HG03565 (cell line): ENCODE measurements around the gene APCDD1.
A peak's percentile ranks its signal among the peaks of the same experiment; 100 is the strongest.
"Not testable (repeated sequence)": the region's sequence is repeated elsewhere in the genome, so short reads cannot be mapped to it uniquely, and the experiment has no call there.

Source experiments
- ATAC-seq: cut with Tn5 transposase; IDR thresholded peaks from one replicate; pipeline ENCODE4 v1.9.1; 2021; ENCODE audit warnings: mild to moderate bottlenecking, moderate library complexity; ENCODE audit not compliant: unreplicated experiment

Gene APCDD1

DNA sequence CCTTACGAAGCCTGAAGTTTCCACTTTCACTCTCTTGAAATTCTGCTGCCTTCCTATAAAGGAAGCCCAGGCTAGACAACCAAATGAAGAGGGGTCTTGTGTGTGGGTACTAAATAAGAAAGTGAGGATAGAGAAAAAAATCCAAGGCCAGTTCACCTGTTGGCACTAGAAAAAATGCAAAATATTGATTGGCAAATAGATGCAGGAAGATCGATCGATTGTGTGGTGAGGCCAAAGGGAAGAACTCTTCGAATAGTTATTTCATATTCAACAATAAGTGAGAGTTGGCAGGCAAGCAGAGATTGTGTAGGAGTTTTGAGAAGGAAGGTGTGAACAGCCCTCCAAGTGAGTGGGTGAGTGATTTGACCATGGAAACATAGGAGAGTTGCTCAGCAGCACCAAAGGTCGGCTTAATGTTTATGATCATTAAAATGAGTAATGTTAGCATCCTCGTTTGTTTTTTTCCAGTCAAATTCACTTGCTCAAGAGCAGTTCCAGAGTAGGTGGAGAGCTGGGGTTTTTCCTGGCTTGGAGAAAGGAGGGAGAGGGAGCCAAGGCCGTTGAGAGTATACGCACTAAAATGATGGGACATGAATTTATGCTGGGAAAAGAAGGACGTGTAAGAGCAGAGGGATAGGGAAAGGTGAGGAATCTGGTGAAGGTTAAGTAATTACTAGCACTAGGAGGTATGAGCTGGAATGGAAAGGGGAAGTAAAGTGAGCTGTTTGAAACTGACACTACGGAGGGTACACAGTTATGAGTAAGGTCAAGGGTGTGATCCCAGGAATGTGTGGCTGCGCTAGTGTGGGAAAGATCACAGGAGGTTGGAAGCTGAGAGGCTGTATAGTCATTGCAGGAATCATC lies 70.3 kb downstream of the APCDD1 start:
- no peak for ATAC-seq

GRCh38 chr18:10525371-10525691 lies 70.9 kb downstream of the APCDD1 start:
- ATAC-seq: no peak

GRCh38 chr18:10525697-10526560 lies 71.5 kb downstream of the APCDD1 start, which contains the start of gene NAPG:
Gene NAPG, plus strand, starts transcription at chr18:10526027. Its CDS starts 76 bp downstream, at chr18:10526103.
- peak; percentile 73 for ATAC-seq

DNA sequence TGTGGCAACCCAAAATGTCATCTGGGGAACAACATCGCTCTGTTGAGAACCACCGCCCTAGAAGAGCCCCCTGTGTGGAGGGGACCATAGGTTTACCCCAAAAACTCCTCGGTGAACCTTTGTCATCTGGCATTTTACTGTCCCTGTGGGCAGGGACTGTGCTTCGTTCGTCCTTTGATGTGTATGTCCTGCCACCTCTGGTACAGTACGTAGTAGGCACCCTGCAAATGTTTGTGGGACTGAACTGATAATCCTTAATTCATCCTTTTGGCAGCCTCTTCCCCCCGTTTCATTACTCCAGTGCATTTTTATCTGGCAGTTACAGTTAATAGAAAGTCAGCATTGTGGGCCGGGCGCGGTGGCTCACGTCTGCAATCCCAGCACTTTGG lies 72.1 kb downstream of the APCDD1 start:
- no peak for ATAC-seq

DNA sequence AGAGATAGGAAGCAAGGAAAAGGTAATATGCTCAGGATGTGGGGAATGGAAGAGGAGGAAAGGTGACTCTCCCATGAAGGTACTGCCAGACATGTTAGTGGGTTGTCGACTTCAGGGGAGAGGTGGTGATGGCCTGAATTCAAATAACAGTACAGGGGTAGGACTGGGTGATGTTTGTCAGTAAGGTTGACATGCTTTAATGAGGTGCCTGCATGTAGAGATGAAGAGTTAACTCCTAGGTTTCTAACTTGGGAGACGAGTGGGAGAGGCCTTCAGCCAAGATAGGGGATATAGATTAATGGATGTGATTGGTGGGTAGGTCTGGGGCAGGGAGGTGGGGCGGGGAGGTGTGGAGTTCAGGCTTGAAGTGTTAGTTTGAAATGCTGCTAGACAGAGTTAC lies 74.0 kb downstream of the APCDD1 start:
- ATAC-seq: no peak

DNA sequence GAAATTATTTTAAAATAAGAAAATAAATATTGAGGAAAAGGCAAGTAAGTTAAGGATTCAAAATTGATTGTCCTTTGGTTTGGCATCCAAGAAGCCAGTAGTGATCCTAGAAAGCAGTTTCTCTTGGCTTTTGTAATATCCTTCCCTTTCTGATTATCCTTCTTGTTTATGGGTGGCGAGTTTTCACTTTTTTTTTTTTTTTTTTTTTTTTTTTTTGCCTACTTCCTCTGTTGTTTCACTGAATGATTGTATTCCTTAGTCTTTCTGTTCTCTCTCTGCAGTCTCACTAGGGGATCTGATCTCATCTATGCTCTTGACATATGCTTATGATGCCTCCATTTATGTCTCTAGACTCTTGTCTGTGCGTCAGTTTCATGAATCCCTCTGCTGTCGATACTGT lies 75.6 kb downstream of the APCDD1 start:
- ATAC-seq: no peak

DNA sequence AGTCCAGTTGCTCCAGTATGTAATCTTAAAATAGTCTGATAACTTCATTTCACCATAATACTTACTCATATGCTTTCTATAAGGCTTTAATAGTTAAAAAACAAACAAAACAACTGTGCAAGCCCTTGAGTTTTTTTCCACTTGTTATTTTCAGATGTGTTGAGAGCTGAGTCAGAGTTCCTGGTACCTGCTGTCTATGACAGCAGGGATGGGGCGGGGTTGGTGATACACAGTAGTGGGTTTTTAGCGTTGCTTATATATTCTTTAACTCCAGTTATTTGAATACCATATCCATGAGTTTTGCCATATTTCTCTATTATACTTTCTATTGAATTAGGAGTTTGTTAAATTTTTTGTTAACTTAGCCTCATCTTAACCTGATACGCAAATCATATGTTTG lies 76.4 kb downstream of the APCDD1 start:
- ATAC-seq: no peak

DNA sequence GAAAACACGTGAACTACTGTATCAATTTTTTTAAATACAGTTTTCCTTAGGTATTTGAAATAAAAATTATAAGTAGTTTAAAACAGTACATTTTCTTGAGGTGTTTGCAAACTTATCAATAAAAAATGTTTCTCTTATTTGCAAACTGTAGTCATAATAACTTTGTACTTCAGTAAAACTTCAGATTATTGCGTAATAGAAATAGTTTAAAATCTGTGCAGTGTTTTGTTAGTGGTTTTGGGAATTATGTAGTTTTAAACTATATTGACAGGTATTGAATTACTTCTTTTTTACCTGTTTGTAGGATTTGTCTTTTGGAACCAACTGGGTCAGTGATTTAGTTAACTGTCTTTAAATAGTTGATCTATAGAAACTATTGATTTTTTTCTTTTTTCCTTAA lies 78.7 kb downstream of the APCDD1 start:
- ATAC-seq: no peak

DNA sequence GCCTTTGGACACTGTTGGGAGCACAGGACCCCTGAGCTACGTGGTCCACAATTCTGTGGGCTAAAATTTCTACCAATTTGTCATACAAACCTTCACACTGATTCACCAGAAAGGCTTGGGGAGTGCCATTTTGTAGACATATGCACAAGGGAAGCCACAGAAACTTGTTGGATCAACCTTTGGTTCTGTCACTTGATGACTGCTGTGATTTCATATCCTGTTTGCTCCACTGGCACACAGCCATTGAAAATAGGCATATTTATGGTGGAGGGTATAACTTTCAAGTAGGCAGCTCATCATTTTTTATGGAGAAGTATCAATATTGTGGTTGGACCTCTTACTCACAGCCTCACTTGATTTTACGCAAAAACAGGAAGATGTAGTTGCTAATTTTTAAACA lies 81.8 kb downstream of the APCDD1 start:
- no peak for ATAC-seq

DNA sequence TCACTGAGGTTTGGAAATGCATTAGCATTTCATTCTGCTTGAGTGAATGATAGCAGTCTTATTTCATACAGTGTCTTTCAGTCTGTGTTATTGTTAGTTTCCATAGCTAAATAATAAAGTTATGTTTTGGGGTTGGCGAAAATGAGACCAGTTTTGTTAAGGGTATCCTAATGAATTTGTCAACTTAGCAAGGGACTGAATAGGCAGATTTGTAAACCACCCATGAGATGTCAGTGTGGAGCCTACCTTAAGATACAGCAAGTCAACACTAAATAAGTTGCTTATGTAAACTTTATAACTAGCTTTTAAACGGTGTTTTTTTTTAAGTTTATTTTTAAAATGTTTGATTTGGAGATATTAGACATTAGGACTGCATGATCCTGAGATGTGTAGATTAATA lies 83.3 kb downstream of the APCDD1 start:
- ATAC-seq: no peak

DNA sequence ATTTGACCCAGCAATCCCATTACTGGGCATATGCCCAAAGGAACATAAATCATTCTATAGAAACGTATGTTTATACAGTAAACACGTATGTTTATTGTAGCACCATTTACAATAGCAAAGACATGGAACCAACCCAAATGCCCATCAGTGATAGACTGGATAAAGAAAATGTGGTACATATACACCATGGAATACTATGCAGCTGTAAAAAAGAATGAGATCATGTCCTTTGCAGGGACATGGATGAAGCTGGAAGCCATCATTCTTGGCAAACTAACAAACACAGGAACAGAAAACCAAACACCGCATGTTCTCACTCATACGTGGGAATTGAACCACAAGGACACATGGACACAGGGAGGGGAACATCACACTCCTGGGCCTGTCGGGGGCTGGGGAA lies 84.7 kb downstream of the APCDD1 start:
- ATAC-seq: not testable (repeated sequence)
